Activated T-cell treated with anti-CD3 and anti-CD28 coated beads, Interleukin-2, amount 50 U/mL, for 1 hour (primary cell): ENCODE data around the gene AGBL4.

ENCODE experiments used
- DNase-seq: peaks from one replicate; pipeline ENCODE4 v3.0.0-alpha.2; 2020

AGBL4 gene

GRCh38 chr1:48939828-48940227, 1083.9 kb downstream of the AGBL4 start:
- DNase-seq = no peak

DNA sequence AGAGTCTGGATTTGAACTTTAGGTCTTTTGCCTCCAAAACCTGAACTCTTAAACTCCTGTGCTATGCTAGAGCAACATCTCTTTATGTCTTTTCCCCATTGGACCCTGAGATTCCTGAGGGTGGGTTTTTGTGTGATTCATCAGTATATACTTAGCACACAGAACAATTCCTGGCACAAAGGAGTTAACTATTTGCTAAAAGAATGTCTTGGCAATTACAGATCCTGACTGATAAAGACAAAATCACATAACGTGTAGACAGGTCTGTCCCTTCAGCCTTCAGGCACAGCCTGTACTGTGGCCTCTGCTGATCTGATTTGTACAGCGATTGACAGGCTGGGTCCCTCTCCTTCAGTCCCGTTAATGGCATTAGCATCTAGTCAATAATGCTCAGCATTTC, 1084.7 kb downstream of the AGBL4 start:
- no peak for DNase-seq

DNA sequence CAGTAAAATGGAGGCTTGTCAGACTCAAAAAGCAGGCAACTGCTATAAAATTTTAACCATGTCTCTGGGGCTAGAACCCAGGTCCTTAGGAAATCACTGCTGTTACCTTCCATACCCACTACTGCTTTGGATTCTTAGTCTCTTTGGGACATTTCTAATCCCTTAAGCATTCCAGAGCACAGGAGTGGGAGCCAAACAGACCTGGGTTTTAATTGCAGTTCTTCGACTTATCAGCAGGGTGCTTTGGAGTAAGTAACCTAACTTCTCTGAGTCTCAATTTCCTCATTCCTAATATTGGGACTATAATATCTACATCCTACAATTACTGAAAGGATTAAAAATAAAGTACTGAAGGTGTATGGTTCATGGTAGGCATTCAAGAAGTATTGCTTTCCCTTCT, 1086.0 kb downstream of the AGBL4 start:
- DNase-seq = no peak

DNA sequence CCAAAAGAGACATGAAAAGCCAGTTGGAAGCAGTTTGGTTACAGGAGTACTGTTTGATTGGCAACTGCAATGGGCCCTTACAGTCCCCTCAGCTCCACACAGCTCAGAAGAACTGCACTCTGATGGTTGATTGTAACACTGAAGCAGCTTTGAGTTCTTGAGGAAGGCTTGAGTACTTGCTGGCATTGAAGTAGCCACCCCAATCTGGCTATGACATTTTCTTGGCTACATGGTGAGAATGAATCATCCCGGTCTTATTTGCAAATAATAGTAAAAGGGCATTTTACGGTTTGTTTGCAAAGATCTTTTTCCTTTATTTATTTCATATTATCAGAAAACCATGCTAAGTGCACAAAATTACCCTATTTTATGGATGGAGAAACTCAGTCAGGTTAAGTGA, 1087.3 kb downstream of the AGBL4 start:
- DNase-seq = no peak

- no peak for DNase-seq
Measured at GRCh38 chr1:48932366-48932765, 1091.4 kb downstream of the AGBL4 start.

DNA sequence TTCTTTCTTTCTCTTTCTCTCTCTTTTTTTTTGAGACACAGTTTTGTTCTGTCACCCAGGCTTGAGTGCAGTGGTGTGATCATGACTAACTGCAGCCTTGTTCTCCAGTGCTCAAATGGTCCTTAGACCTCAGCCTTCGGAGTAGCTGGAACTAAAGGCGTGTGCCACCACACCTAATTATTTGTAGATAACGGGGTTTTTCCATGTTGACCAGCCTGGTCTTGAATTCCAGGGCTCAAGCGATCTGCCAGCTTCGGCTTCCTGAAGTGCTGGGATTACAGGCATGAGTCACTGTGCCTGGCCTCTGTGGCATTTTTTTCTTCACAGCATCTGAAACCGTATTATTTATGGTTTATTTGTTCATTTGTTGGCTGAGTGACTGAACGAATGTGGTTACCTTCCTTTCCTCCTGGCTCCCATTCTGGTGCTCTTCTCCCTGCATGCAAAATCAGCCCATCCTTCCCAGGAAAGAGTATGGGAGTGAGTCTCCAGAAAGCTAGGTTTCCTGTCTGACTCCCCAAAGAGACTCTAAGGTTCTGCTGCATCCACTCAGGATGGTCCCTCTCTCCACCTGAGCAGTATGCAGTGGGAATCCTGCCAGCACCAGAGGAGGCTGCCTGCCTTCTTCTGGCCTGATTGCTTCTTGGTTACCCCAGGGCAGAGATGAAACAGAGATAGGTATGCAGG, 1092.1 kb downstream of the AGBL4 start:
- DNase-seq = no peak

- DNase-seq = no peak
Measured at GRCh38 chr1:48930011-48930410, 1093.7 kb downstream of the AGBL4 start.

DNA sequence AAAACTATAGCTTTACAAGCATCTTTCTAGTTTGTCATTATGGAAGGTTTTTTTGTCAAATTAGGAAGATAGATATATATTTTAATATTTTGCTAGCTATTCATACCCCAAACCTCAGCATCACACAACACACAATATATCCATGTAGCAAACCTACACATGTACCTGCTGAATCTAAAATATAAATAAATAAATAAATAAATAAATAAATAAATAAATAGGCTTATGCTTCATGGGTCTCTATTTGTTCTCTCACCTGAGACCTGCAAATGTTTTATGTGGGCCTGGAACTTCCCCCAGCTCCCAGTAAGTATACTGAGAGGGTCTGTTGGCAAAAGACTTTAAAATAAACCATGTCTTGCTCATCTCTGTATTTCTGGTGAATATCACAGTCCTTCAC, 1099.7 kb downstream of the AGBL4 start:
- DNase-seq = no peak

GRCh38 chr1:48923116-48923515, 1100.6 kb downstream of the AGBL4 start:
- DNase-seq = no peak

DNA sequence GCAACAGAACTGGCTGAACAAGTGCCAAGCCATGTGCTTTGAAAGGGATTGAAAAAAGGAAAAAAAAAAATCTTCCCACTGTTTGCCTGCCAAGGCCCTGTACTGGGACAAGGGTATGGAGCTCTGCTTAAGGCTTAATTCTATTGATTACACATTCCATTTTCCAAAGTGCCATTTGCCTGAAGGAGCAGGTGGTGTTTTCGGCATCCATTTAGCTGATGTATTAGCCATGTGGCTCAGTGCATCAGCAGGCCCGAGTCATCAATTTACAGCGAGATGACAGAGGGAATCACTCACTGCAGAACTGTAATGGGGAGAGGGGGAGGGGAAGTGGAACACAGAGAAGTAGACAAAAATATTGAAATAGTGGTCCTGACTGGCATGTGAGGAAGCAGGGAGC, 1102.9 kb downstream of the AGBL4 start:
- DNase-seq = no peak

GRCh38 chr1:48917901-48918603, 1105.7 kb downstream of the AGBL4 start:
- DNase-seq = no peak

- no peak for DNase-seq
Measured at GRCh38 chr1:48917070-48917454, 1106.7 kb downstream of the AGBL4 start.

GRCh38 chr1:48916130-48917069, 1107.4 kb downstream of the AGBL4 start:
- no peak for DNase-seq

DNA sequence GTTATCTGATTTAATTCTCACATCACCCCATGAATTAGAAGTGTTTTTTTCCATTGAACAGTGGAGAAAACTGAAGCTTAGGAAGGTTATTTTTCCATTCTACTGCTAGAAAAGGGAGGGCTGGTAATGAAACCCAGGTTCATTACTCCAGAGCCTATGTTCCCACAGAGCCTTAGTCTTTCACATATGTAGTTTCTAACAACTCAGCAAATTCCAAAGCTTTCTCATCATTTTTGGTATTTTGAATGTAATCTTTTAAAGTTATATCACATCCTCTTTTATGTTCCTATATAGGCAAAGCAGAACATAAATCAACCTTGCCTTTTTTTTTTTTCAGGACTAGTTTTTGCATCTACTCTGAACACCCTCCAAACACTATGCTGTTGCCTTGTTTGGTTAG, 1115.1 kb downstream of the AGBL4 start:
- no peak for DNase-seq

DNA sequence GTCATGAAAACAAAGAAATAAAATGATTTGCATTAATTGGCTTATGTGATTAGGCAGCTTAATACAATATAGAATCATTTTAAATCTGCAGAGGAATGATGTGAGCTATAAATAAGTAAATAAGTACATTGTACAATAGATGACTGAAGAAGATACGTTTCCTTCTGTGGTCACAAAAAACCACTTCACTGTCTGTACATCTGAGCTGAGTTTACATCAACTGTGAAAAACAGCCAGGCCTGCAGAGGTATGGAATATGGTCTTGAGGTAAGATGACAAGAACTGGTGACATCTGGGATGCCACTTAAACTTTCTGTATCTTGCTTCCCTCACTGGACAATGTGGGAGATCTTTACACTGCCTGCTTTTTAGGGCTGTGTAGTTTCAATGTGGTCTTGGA, 1117.0 kb downstream of the AGBL4 start:
- DNase-seq = no peak

- DNase-seq = no peak
Measured at GRCh38 chr1:48906164-48906563, 1117.6 kb downstream of the AGBL4 start.

- DNase-seq = no peak
Measured at GRCh38 chr1:48903291-48903690, 1120.5 kb downstream of the AGBL4 start.

DNA sequence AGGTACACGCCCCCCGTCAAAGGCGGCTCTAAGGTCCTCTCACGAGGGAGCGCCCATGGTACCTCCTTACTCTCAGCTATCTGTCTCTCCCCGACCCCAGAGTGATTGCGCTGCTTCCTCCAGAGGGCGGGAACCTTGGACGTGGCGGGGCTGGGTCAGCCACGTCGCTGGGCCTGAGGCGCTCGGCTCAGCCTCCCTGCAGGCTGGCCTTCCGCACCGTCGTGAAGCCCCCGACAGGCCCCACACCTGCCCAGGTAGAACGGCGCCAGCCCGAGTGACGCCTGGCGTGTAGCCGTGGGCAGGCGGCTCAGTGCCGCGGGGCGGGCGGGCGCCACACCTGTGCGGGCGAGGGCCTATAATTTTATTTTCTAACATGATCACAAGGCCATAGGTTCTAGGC, 1124.9 kb downstream of the AGBL4 start:
- DNase-seq = no peak

- DNase-seq = no peak
Measured at GRCh38 chr1:48889615-48890014, 1134.1 kb downstream of the AGBL4 start.

GRCh38 chr1:48889082-48889481, 1134.7 kb downstream of the AGBL4 start:
- no peak for DNase-seq

- no peak for DNase-seq
Measured at GRCh38 chr1:48887796-48888195, 1136.0 kb downstream of the AGBL4 start.

- DNase-seq = no peak
Measured at GRCh38 chr1:48882020-48882419, 1141.7 kb downstream of the AGBL4 start.

- DNase-seq = no peak
Measured at GRCh38 chr1:48878191-48878940, 1145.4 kb downstream of the AGBL4 start.
